Measurements from ENCODE around the gene FLT1.

Gene FLT1

DNA sequence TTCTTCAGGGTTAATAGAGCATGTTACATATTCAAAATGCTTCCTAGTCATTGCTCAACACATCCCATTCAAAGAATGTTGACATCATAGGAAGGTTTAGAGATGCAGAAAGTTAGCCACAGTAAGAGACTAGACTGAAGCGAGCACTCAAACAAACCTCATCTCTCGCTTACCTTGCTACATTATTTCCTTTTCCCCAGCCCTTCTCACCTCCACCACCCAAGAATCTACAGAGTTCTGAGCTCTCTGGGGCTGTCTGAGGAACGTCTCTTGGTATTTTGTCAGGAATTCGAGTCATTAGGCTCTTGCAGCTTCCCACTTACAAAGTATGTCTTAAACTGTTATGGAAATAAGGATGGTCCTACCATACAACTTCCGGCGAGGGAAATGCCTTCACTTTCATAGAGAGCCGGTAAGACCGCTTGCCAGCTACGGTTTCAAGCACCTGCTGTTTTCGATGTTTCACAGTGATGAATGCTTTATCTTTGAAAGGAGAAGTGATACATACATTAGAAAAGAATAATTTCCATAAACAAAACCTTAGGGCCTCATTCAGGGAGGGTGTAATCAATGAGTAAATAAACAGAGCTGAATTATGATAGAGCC, 65.1 kb downstream of the FLT1 start:
- TF ChIP-seq, protein P1, sequence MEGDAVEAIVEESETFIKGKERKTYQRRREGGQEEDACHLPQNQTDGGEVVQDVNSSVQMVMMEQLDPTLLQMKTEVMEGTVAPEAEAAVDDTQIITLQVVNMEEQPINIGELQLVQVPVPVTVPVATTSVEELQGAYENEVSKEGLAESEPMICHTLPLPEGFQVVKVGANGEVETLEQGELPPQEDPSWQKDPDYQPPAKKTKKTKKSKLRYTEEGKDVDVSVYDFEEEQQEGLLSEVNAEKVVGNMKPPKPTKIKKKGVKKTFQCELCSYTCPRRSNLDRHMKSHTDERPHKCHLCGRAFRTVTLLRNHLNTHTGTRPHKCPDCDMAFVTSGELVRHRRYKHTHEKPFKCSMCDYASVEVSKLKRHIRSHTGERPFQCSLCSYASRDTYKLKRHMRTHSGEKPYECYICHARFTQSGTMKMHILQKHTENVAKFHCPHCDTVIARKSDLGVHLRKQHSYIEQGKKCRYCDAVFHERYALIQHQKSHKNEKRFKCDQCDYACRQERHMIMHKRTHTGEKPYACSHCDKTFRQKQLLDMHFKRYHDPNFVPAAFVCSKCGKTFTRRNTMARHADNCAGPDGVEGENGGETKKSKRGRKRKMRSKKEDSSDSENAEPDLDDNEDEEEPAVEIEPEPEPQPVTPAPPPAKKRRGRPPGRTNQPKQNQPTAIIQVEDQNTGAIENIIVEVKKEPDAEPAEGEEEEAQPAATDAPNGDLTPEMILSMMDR (IDR thresholded peaks at IDR 0.05; ENCODE audit: low read depth, low read length), result no peak
- peak; percentile 13 to 16 for DNase-seq (ENCODE audit: low read depth in 2 of 2)
- H3K4me3 ChIP-seq (replicated peaks in 1 of 2; ENCODE audit: low read depth in 2 of 2, low read length in 2 of 2), result no peak overlapping the region

DNA sequence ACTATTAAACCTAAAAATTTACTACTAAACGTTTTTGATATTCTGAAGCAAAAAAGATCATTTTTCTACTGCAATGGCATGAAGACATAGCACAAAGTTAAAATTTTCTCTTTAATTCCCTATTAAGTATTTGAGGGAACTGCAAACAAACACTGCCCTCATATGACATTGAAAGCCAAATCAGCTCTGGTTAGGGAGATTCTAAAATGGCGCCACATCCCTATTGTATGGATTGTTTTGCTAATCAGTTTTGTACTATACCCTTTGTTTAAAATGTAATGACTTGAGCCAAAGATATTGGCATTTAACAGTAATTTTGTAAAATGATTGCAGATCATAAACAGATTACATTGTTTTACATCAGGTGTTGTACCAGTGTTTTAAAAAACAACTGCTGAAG, 65.8 kb downstream of the FLT1 start:
- DNase-seq (ENCODE audit: low read depth in 2 of 2), result no peak
- H3K4me3 ChIP-seq (replicated peaks in 1 of 2; ENCODE audit: low read depth in 2 of 2, low read length in 2 of 2), result no peak overlapping the region
- TF ChIP-seq, protein P1 (IDR thresholded peaks at IDR 0.05; ENCODE audit: low read depth, low read length), result no peak

DNA sequence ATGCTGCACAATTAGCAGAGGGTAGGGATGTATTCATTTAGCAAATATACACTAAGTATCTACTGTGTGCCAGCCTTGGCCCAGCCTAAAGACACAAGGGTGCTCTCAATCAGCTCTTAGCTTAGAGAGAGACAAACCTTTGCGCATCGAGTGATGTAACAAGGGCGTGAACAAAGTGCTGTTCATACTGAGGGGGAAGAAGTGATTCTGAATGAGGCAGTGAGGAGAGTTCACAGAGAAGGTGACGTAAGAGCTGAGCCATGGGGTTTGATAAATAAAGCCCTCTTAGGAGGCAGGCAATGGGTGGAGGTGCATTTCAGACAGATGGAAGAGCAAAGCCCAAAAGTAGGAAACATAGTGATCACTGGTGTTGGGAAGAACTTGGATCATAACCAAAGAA, 68.5 kb downstream of the FLT1 start:
- DNase-seq (ENCODE audit: low read depth in 2 of 2), result no peak
- TF ChIP-seq, protein P1 (IDR thresholded peaks at IDR 0.05; ENCODE audit: low read depth, low read length), result no peak
- no peak overlapping the region for H3K4me3 ChIP-seq (replicated peaks in 1 of 2; ENCODE audit: low read depth in 2 of 2, low read length in 2 of 2)

DNA sequence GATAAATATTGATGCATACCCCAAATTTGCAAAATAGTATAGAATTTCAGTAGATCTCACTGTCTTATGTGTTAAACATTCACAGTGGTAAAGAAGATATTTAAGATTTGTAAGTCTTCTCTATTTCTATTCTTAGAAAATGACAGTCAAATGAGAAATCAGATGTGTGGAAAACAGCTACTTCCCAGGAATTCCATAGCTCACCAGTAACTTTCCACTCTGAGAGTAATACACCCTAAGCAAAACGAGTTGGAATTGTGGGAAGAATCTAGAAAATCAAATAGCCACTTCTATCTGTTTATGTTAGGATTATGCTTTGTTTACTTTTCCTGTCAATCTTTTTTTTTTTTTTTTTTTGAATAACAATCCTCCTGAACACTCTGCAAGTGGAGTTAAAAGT, 69.1 kb downstream of the FLT1 start:
- TF ChIP-seq, protein P1 (IDR thresholded peaks at IDR 0.05; ENCODE audit: low read depth, low read length), result no peak
- H3K4me3 ChIP-seq (replicated peaks in 1 of 2; ENCODE audit: low read depth in 2 of 2, low read length in 2 of 2), result no peak overlapping the region
- DNase-seq (ENCODE audit: low read depth in 2 of 2), result no peak

DNA sequence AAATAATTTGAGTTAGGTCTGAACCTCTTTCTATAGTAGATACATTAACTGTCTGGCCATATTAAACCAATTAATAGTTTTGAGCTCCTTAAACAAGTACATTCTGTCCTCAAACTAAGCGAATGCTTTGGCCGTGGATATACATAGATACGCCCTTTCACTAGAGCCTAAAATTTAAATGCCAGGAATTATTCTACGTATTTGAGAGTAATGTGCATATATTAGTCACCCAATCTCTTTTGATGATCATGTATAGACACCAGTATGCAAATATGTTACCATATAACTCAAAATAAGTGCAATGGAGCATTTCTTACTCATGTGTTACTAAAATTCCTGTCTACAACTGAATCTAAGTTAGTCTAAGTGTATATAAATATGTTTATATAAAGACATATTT, 70.4 kb downstream of the FLT1 start:
- no peak overlapping the region for H3K4me3 ChIP-seq (replicated peaks in 1 of 2; ENCODE audit: low read depth in 2 of 2, low read length in 2 of 2)
- TF ChIP-seq, protein P1 (IDR thresholded peaks at IDR 0.05; ENCODE audit: low read depth, low read length), result no peak
- DNase-seq (ENCODE audit: low read depth in 2 of 2), result no peak

DNA sequence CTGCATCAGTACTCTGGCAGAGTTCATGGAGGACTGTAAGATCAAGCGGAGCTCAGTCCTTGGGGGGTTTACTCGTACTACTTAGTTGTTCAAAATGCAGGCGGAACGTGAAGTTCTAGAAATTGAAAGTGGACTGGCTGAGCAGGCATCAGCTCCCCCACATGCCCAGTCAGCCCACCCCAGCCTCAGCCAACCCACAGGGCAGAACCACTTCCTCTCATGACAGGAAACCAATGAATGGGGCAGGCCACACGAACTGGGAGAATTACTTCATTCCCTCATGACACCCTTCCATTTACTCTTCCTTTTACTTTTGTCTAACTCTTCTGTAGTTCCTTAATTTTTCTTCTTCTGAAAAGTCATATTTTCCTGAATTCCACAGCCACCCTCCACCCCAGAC, 71.9 kb downstream of the FLT1 start:
- no peak for DNase-seq (ENCODE audit: low read depth in 2 of 2)
- TF ChIP-seq, protein P1 (IDR thresholded peaks at IDR 0.05; ENCODE audit: low read depth, low read length), result no peak

More for the DNA sequence above, 71.9 kb downstream of the FLT1 start:
- no peak overlapping the region for H3K4me3 ChIP-seq (replicated peaks in 1 of 2; ENCODE audit: low read depth in 2 of 2, low read length in 2 of 2)

Data from cardiac fibroblast (primary cell).